Retinal pigment epithelial cell (primary cell): ENCODE results near the gene TAF10.

Source experiments
- DNase-seq: peaks from one replicate; pipeline ENCODE4 v3.0.0-alpha.2; 2010; ENCODE audit warnings: low read depth
- H3K4me3 ChIP-seq: 2 replicates; pipeline ENCODE4 v1.5.1; 2011; ENCODE audit warnings: mild to moderate bottlenecking, low read length, control low read depth, moderate library complexity
- CTCF ChIP-seq: conservative IDR thresholded peaks from 2 replicates; pipeline ENCODE4 v1.5.1; 2011; ENCODE audit warnings: low read depth, low read length, control low read depth, inconsistent platforms

TAF10 gene

GRCh38 chr11:6568191-6568918 is 43.7 kb downstream of the TAF10 start:
- no peak for TF ChIP-seq CTCF
- no peak for DNase-seq

GRCh38 chr11:6567371-6567745 is 44.7 kb downstream of the TAF10 start:
- no peak for DNase-seq
- no peak overlapping the region for H3K4me3 ChIP-seq
- no peak for TF ChIP-seq CTCF

More at GRCh38 chr11:6568191-6568918, 43.7 kb downstream of the TAF10 start:
- no peak overlapping the region for H3K4me3 ChIP-seq

DNA sequence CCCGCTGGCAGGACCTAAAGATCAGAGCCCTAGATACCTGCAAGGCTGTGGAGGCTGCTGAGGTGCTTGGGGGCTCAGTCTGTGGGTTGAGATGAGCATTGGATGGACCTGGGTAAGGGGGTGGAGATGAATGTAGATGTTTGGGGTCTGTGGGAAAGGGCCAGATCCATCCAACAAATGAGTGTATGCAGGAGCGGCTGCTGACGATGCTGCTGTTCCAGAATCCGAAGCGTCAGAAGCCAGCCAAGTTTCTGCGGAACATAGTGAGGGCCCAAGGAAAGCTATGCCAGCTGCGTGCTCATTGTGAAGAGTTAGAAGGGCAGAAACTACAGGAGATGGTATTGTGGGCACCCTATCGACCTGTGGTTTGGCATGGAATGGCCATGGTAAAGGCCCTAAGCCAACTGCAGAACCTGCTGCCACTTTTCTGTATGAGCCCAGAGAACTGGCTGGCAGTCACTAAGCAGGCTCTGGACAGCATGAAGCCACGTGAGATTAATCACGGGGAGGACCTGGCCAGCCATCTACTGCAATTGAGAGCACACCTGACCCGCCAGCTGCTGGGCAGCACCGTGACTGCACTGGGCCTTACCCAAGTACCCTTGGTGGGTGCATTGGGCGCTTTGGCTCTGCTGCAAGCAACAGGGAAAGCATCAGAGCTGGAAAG is 45.2 kb downstream of the TAF10 start:
- TF ChIP-seq CTCF: no peak
- DNase-seq: no peak
- no peak overlapping the region for H3K4me3 ChIP-seq

DNA sequence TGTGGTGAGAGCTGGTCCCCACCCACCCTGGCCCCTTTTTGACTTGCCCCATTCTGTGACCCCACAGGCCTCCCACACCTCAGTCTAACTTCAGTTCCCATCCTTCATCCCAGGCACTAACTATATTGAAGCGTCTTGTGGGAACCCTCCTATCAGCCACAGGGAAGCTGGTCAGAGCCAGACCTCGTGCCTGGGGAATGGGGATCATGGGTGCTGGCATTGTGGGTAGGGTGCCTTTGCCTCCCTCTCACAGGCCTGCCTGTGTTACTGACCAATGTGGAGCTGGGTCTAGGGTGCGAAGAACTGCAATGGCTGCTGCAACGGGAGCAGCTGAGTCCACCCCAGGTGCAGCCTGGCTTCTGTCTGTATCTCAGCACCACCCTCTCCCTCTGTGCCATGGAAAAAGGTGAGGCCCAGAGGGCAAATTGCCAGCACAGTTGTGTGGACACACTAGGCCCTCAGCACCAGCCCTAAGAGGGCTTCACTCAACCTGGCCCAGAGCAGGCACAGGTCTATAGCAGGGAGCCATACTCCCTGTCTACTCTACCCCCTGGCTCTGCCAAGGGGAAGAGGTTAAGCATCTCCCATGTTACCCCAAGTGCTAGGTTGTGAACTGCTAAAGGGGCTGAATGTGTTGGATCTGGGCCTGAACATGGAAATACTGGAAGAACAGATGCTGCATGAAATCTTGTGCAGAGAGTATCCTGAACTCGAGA is 45.9 kb downstream of the TAF10 start:
- no peak for TF ChIP-seq CTCF
- no peak for DNase-seq
- no peak overlapping the region for H3K4me3 ChIP-seq

- no peak overlapping the region for H3K4me3 ChIP-seq
- DNase-seq: no peak
- TF ChIP-seq CTCF: no peak
Measured at GRCh38 chr11:6565325-6565724, 46.7 kb downstream of the TAF10 start.

GRCh38 chr11:6563667-6564066 is 48.3 kb downstream of the TAF10 start:
- H3K4me3 ChIP-seq: no peak overlapping the region
- DNase-seq: no peak
- no peak for TF ChIP-seq CTCF

DNA sequence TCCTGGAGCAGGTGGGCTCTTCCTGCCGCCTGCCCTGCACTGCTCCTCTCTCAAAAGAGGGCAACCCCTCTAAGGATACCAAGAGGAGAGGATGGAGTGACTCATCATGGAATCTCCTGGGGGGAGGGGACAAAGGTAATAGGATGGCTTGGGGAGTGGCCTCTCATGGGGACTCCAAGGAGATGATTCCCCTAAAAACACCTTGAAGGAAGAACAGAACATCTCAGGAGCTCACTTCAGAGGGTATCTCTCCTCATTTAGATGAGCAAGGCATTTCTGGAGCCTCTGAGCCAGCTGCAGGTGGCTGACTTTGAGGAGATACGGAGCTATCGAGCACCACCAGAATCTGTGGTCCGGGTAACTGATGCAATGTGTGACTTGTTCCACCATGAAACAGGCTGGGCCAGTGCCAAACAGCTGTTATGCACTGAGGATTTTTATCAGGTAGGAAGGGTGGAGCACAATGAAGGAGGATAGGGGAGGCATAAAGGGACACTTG is 48.8 kb downstream of the TAF10 start:
- TF ChIP-seq CTCF: no peak
- no peak overlapping the region for H3K4me3 ChIP-seq
- DNase-seq: no peak
